Transverse colon (tissue), 4 donors: ENCODE results near the gene KIF12. TPM values are rescaled to one million over a fixed set of nuclear protein-coding genes. Genes with fewer than 3 reads are reported as not detected.

ENCODE experiments used
- DNase-seq: peaks from one replicate; pipeline ENCODE4 v3.0.0-alpha.2; 2019
- H3K27ac ChIP-seq, 4 donors: fragments of 200-600 bp; sonication (generic); 2 replicates each; pipeline ENCODE4 v1.5.1; 2016 to 2018; ENCODE audit warnings: inconsistent platforms in 4 of 4
- H3K27me3 ChIP-seq: fragments of 200-600 bp; sonication (generic); 2 replicates; pipeline ENCODE4 v1.5.1; 2017; ENCODE audit warnings: inconsistent platforms
- H3K36me3 ChIP-seq, 4 donors: fragments of 200-600 bp; sonication (generic); 2 replicates each; pipeline ENCODE4 v1.5.1; 2017 to 2019; ENCODE audit warnings: inconsistent platforms in 4 of 4
- H3K4me1 ChIP-seq, 4 donors: fragments of 200-600 bp; sonication (generic); 2 replicates each; pipeline ENCODE4 v1.5.1; 2017 to 2020; ENCODE audit warnings: inconsistent platforms in 4 of 4
- H3K4me3 ChIP-seq, 4 donors: fragments of 200-600 bp; sonication (generic); 1 replicate in 1 of 4; 2 replicates in 3 of 4; pipeline versions ENCODE4 v1.5.1 to v1.6.1; 2017 to 2019; ENCODE audit warnings: inconsistent platforms in 4 of 4
- H3K9me3 ChIP-seq, 2 donors: fragments of 200-600 bp; sonication (generic); 2 replicates each; pipeline ENCODE4 v1.5.1; 2017 to 2019; ENCODE audit warnings: inconsistent platforms in 2 of 2
- EP300 ChIP-seq: sonication (generic); formaldehyde crosslinking; IDR thresholded peaks from one replicate; pipeline ENCODE4 v1.6.1; 2017; ENCODE audit warnings: antibody characterized with exemption, low read depth
- POLR2A ChIP-seq: fragments of 450-650 bp; IDR thresholded peaks from one replicate; pipeline ENCODE4 v1.6.1; 2016; ENCODE audit warnings: antibody characterized with exemption, mild to moderate bottlenecking, moderate library complexity
- POLR2AphosphoS5 ChIP-seq, 3 donors: sonication (generic); formaldehyde crosslinking; IDR thresholded peaks; one replicate each; pipeline ENCODE4 v1.6.1; 2016; ENCODE audit warnings: antibody characterized with exemption in 3 of 3
- WGBS, 2 donors: methylation state at CpG; one replicate each; pipeline ENCODE4 v1.1.5; 2018; ENCODE audit warnings: low coverage in 1 of 2; 5-methylcytosine and 5-hydroxymethylcytosine counted together
- in situ Hi-C, 4 donors: fragments of 200-750 bp; cut with MboI; loops; one replicate each; pipeline versions ENCODE4 v1.15.0 to v1.15.1; 2017; ENCODE audit warnings: low sequenced_read_pairs in 3 of 4, low pct_ligation_motif_present in 1 of 4, low pct_unique_long_range_greater_than_20kb in 1 of 4
- intact Hi-C: fragments of 100-400 bp; cut with DNase I; formaldehyde crosslinking; loops from one replicate; pipeline ENCODE4 v1.15.1; 2023; ENCODE audit warnings: low total_unique reads
- total RNA-seq, 4 donors: library from RNA; depleted of rRNA; stranded (reverse); fragments of >200 nt; gene quantifications; one replicate each; pipeline ENCODE4 v1.1.0, GENCODE V29; 2016
- TF ChIP-seq, protein P1 (sequence below), 5 experiments: fragments of 200-600 bp in 3 of 5; fragments of 450-650 bp in 2 of 5; sonication (generic) in 3 of 5; IDR thresholded peaks; 1 replicate in 2 of 5; 2 replicates in 3 of 5; pipeline ENCODE4 v1.5.1; 2016 to 2017; ENCODE audit warnings: antibody characterized with exemption in 5 of 5, inconsistent platforms in 3 of 5, mild to moderate bottlenecking in 2 of 5, moderate library complexity in 1 of 5

KIF12 gene
- total RNA-seq, 4 donors from 2014 or later: 10.6 to 37.2 (median 20.0) TPM

DNA sequence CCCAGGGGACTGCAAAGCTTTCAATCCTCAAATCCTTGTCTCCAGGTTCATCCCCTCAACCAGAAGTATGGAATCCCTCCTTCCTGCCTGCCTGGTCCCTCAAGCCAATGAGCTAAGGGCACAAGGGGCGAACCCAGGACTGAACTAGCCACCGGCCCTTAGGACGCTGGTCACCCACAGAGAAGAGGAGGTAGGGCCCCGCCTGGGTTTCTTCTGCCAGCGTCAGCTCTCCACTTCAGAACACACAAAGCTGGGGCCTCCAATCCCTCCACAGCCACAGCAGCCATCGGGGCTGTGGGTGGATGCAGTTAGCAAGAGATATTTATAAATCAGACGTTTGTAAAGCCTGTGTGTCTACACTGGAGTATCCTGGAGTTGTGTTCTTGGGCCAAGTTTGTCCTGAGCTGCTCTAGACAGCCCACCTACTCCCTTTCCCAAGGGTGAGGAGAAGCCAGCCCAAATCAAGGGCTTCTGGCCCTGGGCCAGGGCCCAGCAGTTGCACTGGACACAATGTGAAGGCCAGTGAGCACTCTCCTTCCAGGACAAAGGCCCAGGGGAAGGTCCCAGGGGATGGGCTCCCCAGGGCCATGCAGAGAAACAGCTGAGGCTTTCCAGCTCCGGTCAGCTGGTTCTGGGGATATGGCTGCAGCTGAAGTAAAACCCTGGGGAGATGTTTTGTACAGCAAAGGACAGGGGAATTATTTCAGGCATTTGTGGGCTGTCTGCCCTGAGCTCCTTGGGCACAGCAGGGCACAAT lies 39.9 kb downstream of the KIF12 start:
- no peak overlapping the region for H3K4me3 ChIP-seq
- DNase-seq: no peak
- no peaks in the 10 kb centered on the region for H3K36me3 ChIP-seq
- H3K27me3 ChIP-seq: no peaks in the 10 kb centered on the region
- H3K27ac ChIP-seq: no peak overlapping the region
- intact Hi-C loops (loop anchor here (5.0 kb wide), 1 partner anchor 1187 kb away; no protein-coding TSS in a partner anchor), in situ Hi-C loops (no loop called here)
- H3K4me1 ChIP-seq: peaks cover 0 to 4% (median 0%) of the 10 kb centered on the region in 4 donors
- no peaks in the 10 kb centered on the region for H3K9me3 ChIP-seq
- TF ChIP-seq EP300 (no peak), POLR2A (no peak), POLR2AphosphoS5 (IDR thresholded peaks at IDR 0.05) (no peak)
- 77% methylated on average over 8 of the region's 8 CpGs; no CpG with 5 or more reads in 1 of the 2 donors for WGBS, 2 donors

DNA sequence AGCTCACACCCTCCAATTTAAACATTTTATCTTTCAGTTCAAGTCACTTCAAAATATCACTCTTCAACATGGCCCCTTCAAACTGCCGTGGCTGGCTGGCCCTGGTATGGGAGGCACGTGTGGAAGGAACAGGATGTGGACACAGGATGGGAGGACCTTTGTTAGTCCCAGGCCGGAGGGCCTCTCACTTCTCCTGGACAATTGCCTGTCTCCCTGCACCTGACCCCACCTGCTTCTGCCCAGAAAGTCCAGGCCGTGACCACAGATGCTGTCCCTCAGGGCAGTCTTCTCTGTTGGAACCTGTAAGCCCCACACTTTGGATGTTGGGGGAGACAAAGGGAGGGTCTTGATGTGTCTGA lies 40.4 kb downstream of the KIF12 start:
- Histone ChIP-seq H3K9me3 (no peaks in the 10 kb centered on the region), H3K27ac (no peak overlapping the region), H3K4me3 (no peak overlapping the region), H3K36me3 (no peaks in the 10 kb centered on the region), H3K27me3 (no peaks in the 10 kb centered on the region), H3K4me1 (peaks cover 0 to 4% (median 0%) of the 10 kb centered on the region in 4 donors)
- in situ Hi-C loops: no loop called here
- DNase-seq: no peak
- whole genome bisulfite sequencing, 2 donors: 75% methylated on average over 4 of the region's 4 CpGs; no CpG with 5 or more reads in 1 of the 2 donors
- intact Hi-C loops: loop anchor here (5.0 kb wide), 1 partner anchor 1186 kb away; no protein-coding TSS in a partner anchor
- TF ChIP-seq POLR2A: no peak
- TF ChIP-seq EP300: no peak
- TF ChIP-seq, protein P1, sequence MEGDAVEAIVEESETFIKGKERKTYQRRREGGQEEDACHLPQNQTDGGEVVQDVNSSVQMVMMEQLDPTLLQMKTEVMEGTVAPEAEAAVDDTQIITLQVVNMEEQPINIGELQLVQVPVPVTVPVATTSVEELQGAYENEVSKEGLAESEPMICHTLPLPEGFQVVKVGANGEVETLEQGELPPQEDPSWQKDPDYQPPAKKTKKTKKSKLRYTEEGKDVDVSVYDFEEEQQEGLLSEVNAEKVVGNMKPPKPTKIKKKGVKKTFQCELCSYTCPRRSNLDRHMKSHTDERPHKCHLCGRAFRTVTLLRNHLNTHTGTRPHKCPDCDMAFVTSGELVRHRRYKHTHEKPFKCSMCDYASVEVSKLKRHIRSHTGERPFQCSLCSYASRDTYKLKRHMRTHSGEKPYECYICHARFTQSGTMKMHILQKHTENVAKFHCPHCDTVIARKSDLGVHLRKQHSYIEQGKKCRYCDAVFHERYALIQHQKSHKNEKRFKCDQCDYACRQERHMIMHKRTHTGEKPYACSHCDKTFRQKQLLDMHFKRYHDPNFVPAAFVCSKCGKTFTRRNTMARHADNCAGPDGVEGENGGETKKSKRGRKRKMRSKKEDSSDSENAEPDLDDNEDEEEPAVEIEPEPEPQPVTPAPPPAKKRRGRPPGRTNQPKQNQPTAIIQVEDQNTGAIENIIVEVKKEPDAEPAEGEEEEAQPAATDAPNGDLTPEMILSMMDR (IDR thresholded peaks at IDR 0.05): no peak
- TF ChIP-seq POLR2AphosphoS5 (IDR thresholded peaks at IDR 0.05): no peak

DNA sequence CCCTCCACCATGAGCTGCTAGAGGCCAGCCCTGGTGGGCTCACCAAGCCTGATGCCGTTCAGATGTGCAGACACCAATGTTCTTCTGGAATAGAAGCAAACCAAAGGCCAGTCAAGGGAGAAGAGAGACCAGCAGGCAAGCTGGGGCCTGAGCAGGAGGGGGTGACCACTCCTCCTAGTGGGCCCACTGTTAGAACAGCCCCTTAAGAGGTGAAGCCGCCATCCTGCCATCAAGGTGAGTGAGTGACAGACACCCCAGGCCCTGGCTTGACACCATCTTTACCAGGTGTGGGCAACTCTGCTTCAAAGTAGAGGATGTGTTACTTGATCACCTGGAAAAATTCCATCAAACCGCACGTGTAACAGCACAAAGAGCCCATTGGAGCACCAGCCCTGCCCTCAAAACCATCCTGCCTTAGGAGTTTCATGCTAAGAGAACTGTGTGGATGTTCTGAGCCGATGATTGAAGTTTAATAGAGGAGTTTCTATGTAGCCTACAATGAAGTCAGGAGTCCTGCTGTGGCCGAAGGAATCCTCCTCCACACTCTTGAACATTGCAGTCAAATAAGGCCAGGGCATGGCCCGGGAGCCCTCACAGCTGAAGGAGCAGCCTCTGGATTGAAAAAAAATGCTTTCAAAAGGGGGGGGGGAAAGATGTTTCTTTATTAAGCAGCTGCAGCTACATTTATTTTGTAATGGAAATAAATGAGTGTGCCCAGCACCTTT lies 41.8 kb downstream of the KIF12 start:
- Histone ChIP-seq H3K4me1 (peaks cover 0 to 3% (median 0%) of the 10 kb centered on the region in 4 donors), H3K27ac (no peak overlapping the region), H3K4me3 (no peak overlapping the region), H3K9me3 (no peaks in the 10 kb centered on the region), H3K27me3 (no peaks in the 10 kb centered on the region), H3K36me3 (no peaks in the 10 kb centered on the region)
- in situ Hi-C loops (no loop called here), intact Hi-C loops (loop anchor here (5.0 kb wide), 1 partner anchor 1185 kb away; no protein-coding TSS in a partner anchor)
- TF ChIP-seq, protein P1 (IDR thresholded peaks at IDR 0.05): no peak
- no peak for TF ChIP-seq POLR2AphosphoS5 (IDR thresholded peaks at IDR 0.05)
- TF ChIP-seq POLR2A: no peak
- no peak for TF ChIP-seq EP300
- 80 to 100% methylated on average over 1 to 7 of the region's 7 CpGs for WGBS, 2 donors
- no peak for DNase-seq

DNA sequence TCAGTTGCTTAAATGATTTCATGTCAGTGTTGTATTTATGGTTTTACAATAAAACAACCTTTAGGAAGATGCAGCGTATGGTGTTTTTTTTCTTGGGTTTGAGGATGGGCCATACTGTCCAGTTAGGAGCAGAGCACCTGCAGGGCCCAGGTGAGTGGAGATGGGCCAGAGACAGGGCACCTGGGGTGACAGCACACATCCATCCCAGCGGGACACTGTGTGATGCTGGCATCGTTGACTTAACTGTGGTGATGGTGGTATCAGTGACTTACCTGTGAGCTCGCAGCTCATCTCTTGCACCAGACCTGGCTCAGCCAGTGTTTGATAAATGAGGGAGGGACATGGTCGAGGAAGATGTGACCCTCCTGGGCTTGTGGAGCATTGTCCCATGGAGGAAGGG lies 42.6 kb downstream of the KIF12 start:
- Histone ChIP-seq H3K36me3 (no peaks in the 10 kb centered on the region), H3K27ac (no peak overlapping the region), H3K4me3 (no peak overlapping the region), H3K9me3 (no peaks in the 10 kb centered on the region), H3K27me3 (no peaks in the 10 kb centered on the region), H3K4me1 (no peaks in the 10 kb centered on the region)
- DNase-seq: no peak
- WGBS, 2 donors: 90 to 100% methylated on average over 1 to 5 of the region's 5 CpGs
- TF ChIP-seq POLR2AphosphoS5 (IDR thresholded peaks at IDR 0.05): no peak
- no peak for TF ChIP-seq POLR2A
- TF ChIP-seq, protein P1 (IDR thresholded peaks at IDR 0.05): no peak
- TF ChIP-seq EP300: no peak
- intact Hi-C loops (loop anchor here (5.0 kb wide), 1 partner anchor 1184 kb away; no protein-coding TSS in a partner anchor), in situ Hi-C loops (no loop called here)
